SH-SY5Y (cell line): ENCODE data around the gene CABP1.

Experiments
- GATA2 ChIP-seq: IDR thresholded peaks from 2 replicates; pipeline ENCODE4 v1.6.1; 2011; ENCODE audit warnings: mild to moderate bottlenecking, low read depth, low read length
- GATA3 ChIP-seq: IDR thresholded peaks from 2 replicates; pipeline ENCODE4 v1.6.1; 2011; ENCODE audit warnings: low read depth, mild to moderate bottlenecking, low read length, moderate library complexity

GRCh38 chr12:120643574-120643973, 3.1 kb downstream of the CABP1 start:
- no peak for TF ChIP-seq GATA2
- no peak for TF ChIP-seq GATA3
